Measurements from ENCODE around the gene OSMR. TPM values are rescaled to one million over a fixed set of nuclear protein-coding genes. Genes with fewer than 3 reads are reported as not detected.

Gene OSMR
- total RNA-seq, 1 experiment from 2014 or later: 1.6 TPM

DNA sequence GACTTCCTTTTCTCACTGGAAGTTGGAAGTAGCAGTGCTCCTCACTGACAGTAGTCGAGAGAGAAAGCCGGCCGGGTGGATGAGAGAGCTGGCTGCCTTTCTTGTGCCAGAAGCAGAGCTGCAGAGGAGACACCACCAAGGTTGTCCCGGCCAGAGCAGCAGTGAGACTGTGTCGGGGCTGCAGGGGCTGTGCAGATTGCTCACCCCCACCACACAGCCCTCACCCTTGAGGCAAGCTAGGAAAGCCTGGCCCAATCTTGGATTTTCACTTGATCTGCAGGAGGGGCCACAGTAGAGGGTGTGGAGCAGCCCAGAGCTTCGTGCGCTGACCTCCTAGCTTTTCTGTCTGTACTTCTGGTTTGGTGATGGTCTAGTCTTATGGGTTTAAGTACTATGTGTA is 9.1 kb downstream of the OSMR start:
- no peaks in the 10 kb centered on the region for H3K79me2 ChIP-seq (ENCODE audit: insufficient read depth, low read length)
- H3K79me1 ChIP-seq (ENCODE audit: insufficient read depth, low read depth, low read length, poor library complexity, severe bottlenecking): no peaks in the 10 kb centered on the region
- no peaks in the 10 kb centered on the region for H3K4me1 Mint-ChIP-seq
- H3K36me3 Mint-ChIP-seq (ENCODE audit: insufficient read depth in 1 of 3, low read depth in 3 of 3): peaks cover 0 to 15% (median 0%) of the 10 kb centered on the region in 3 experiments; a peak in 5 of 7 replicates
- no peak overlapping the region for H4K91ac ChIP-seq (ENCODE audit: insufficient read length, low read depth, low read length)
- no peak for DNase-seq
- no peak overlapping the region for H4K5ac ChIP-seq (ENCODE audit: insufficient read length, low read depth, low read length)
- H3K27me3 Mint-ChIP-seq (ENCODE audit: low read depth): peaks cover 4% of the 10 kb centered on the region
- H2AK5ac ChIP-seq (ENCODE audit: insufficient read length, low read length): no peak overlapping the region
- no CpG with 5 or more reads among the region's 7 CpGs for WGBS (ENCODE audit: extremely low coverage, insufficient read length, low lambda C conversion rate)
- H3K18ac ChIP-seq (ENCODE audit: insufficient read length, low read depth, low read length): no peak overlapping the region
- no peak overlapping the region for H3K4me2 ChIP-seq (ENCODE audit: insufficient read depth, insufficient read length, low read length)
- H2BK15ac ChIP-seq (ENCODE audit: low read depth, low read length): no peak overlapping the region
- H3K9ac ChIP-seq (ENCODE audit: extremely low read depth, insufficient read length, low read length): no peak overlapping the region
- no peak overlapping the region for H4K8ac ChIP-seq (replicated peaks; ENCODE audit: insufficient read length, low read depth, low read length)
- no peak overlapping the region for H3T11ph ChIP-seq (ENCODE audit: low read length)
- H2BK12ac ChIP-seq (ENCODE audit: insufficient read length, low read depth, low read length): no peak overlapping the region
- H3K27ac ChIP-seq (ENCODE audit: insufficient read length, low read depth, low read length): no peak overlapping the region
- H2AFZ ChIP-seq (ENCODE audit: low read length): no peak overlapping the region
- no peak overlapping the region for H3K27ac Mint-ChIP-seq
- H3K4me1 ChIP-seq (ENCODE audit: insufficient read depth, low read length): no peaks in the 10 kb centered on the region
- H3K4me3 Mint-ChIP-seq: no peak overlapping the region
- H2BK120ac ChIP-seq (ENCODE audit: low read depth, low read length, poor library complexity, severe bottlenecking): no peak overlapping the region
- no peak overlapping the region for H2BK5ac ChIP-seq (ENCODE audit: insufficient read length, low read length)
- H3K4ac ChIP-seq (ENCODE audit: low read depth, low read length): no peak overlapping the region
- H3K23ac ChIP-seq (ENCODE audit: insufficient read length, low read depth, low read length): no peak overlapping the region
- no peak overlapping the region; the same call in 1 of the 2 replicates for H3K14ac ChIP-seq (ENCODE audit: insufficient read depth, low read length)
- no peak for TF ChIP-seq CTCF (conservative IDR thresholded peaks at IDR 0.05)
- no peak overlapping the region for H2BK20ac ChIP-seq (ENCODE audit: low read depth, low read length, poor library complexity, severe bottlenecking)
- H3K56ac ChIP-seq (ENCODE audit: insufficient read length, low read depth, low read length): no peak overlapping the region
- no peaks in the 10 kb centered on the region for H3K9me3 ChIP-seq (ENCODE audit: control insufficient read depth, low read depth, low read length)
- no peaks in the 10 kb centered on the region for H3K23me2 ChIP-seq (ENCODE audit: insufficient read length, low read depth, low read length, poor library complexity, severe bottlenecking)
- peaks cover 9 to 21% of the 10 kb centered on the region in 2 experiments; a peak in 4 of 5 replicates for H3K9me3 Mint-ChIP-seq
- no peaks in the 10 kb centered on the region for H3K27me3 ChIP-seq (ENCODE audit: insufficient read depth, low read length)
- no peaks in the 10 kb centered on the region for H4K20me1 ChIP-seq (ENCODE audit: control insufficient read depth, insufficient read depth, insufficient read length)

Measured in H9 (cell line).